IMR-90 (cell line): Measurements from ENCODE around the gene ANKMY1. TPM values are rescaled to one million over a fixed set of nuclear protein-coding genes. Genes with fewer than 3 reads are reported as not detected.

Source experiments
- ATAC-seq: fragments of 200-7000 bp; cut with Tn5 transposase; 2 replicates; pipeline ENCODE4 v1.9.1; 2020; ENCODE audit warnings: low read depth, mild to moderate bottlenecking, moderate library complexity
- BruUV-seq: library from RNA; stranded (reverse); fragments of 400-500 nt; replicated peaks from 2 replicates; lab custom pipeline; 2021; lab: Mats Ljungman, UMichigan
- CTCF ChIA-PET: fragments of 300-600 bp; formaldehyde crosslinking; extraction: SDS; loops from one replicate; lab custom pipeline; 2021; ENCODE audit warnings: antibody characterized with exemption; lab: Yijun Ruan, JAX
- POLR2A ChIA-PET: fragments of 300-600 bp; sonication (Branson Sonifier 250); formaldehyde crosslinking; loops from one replicate; lab custom pipeline; 2022; ENCODE audit warnings: antibody characterized with exemption; ENCODE audit not compliant: unreplicated experiment; lab: Charles Lee
- DNase-seq: peaks from one replicate; pipeline ENCODE4 v3.0.0; 2013
- H2AFZ ChIP-seq: replicated peaks from 2 replicates; pipeline ENCODE3; 2013; ENCODE audit warnings: low read length, mild to moderate bottlenecking; ENCODE audit not compliant: poor library complexity
- H2AK5ac ChIP-seq: 2 replicates; pipeline ENCODE4 v1.6.1; 2013; ENCODE audit warnings: low read depth, low read length, inconsistent platforms
- H2AK9ac ChIP-seq: replicated peaks from 2 replicates; pipeline ENCODE3; 2013; ENCODE audit warnings: mild to moderate bottlenecking, low read depth, low read length, moderate library complexity; ENCODE audit not compliant: poor library complexity
- H2BK120ac ChIP-seq: 2 replicates; pipeline ENCODE4 v1.6.1; 2013; ENCODE audit warnings: low read depth, low read length, inconsistent platforms
- H2BK15ac ChIP-seq: 3 replicates; pipeline ENCODE4 v1.6.1; 2013; ENCODE audit warnings: low read depth, low read length, inconsistent platforms
- H2BK20ac ChIP-seq: 2 replicates; pipeline ENCODE4 v1.6.1; 2013; ENCODE audit warnings: low read depth, mild to moderate bottlenecking, inconsistent platforms, low read length, moderate library complexity
- H2BK5ac ChIP-seq: 2 replicates; pipeline ENCODE4 v1.6.1; 2013; ENCODE audit warnings: mild to moderate bottlenecking, low read depth, low read length, inconsistent platforms; ENCODE audit not compliant: poor library complexity, severe bottlenecking
- H3K14ac ChIP-seq: replicated peaks from 2 replicates; pipeline ENCODE4 v1.6.1; 2013; ENCODE audit warnings: low read depth, low read length, inconsistent platforms
- H3K18ac ChIP-seq: 2 replicates; pipeline ENCODE4 v1.6.1; 2013; ENCODE audit warnings: low read depth, low read length, control low read depth
- H3K23ac ChIP-seq: 2 replicates; pipeline ENCODE4 v1.6.1; 2013; ENCODE audit warnings: low read depth, low read length, inconsistent platforms
- H3K27ac ChIP-seq: 2 replicates; pipeline ENCODE4 v1.5.1; 2013; ENCODE audit warnings: mild to moderate bottlenecking, control low read depth, low read length; ENCODE audit not compliant: insufficient read depth
- H3K27me3 ChIP-seq: 2 replicates; pipeline ENCODE4 v1.6.1; 2013; ENCODE audit warnings: low read length; ENCODE audit not compliant: control insufficient read depth, insufficient read depth
- H3K36me3 ChIP-seq: 2 replicates; pipeline ENCODE4 v1.6.1; 2013; ENCODE audit warnings: low read length, mixed read lengths; ENCODE audit not compliant: control insufficient read depth, insufficient read depth
- H3K4ac ChIP-seq: 2 replicates; pipeline ENCODE4 v1.6.1; 2013; ENCODE audit warnings: low read depth, low read length, inconsistent platforms
- H3K4me1 ChIP-seq: 2 replicates; pipeline ENCODE4 v1.6.1; 2013; ENCODE audit warnings: low read length, mixed read lengths; ENCODE audit not compliant: control insufficient read depth, insufficient read depth
- H3K4me2 ChIP-seq: 2 replicates; pipeline ENCODE4 v1.6.1; 2013; ENCODE audit warnings: low read depth, mild to moderate bottlenecking, control low read depth, low read length, moderate library complexity
- H3K4me3 ChIP-seq: 2 replicates; pipeline ENCODE4 v1.5.1; 2013; ENCODE audit warnings: low read depth, mild to moderate bottlenecking, control low read depth, low read length, moderate library complexity; ENCODE audit not compliant: insufficient read depth
- H3K56ac ChIP-seq: 2 replicates; pipeline ENCODE4 v1.6.1; 2013; ENCODE audit warnings: low read length, inconsistent platforms; ENCODE audit not compliant: insufficient read depth; ENCODE audit errors: extremely low read depth
- H3K79me1 ChIP-seq, 2 experiments: 2 replicates each; pipeline ENCODE4 v1.6.1; 2013; ENCODE audit warnings: low read length in 2 of 2, inconsistent platforms in 1 of 2, low read depth in 1 of 2
- H3K9ac ChIP-seq: 2 replicates; pipeline ENCODE4 v1.6.1; 2013; ENCODE audit warnings: low read depth, low read length, control low read depth
- H3K9me1 ChIP-seq: 2 replicates; pipeline ENCODE4 v1.6.1; 2013; ENCODE audit warnings: low read length, inconsistent platforms; ENCODE audit not compliant: insufficient read depth
- H3K9me3 ChIP-seq: 2 replicates; pipeline ENCODE4 v1.6.1; 2013; ENCODE audit warnings: low read length; ENCODE audit not compliant: control insufficient read depth, insufficient read depth
- H4K20me1 ChIP-seq: 2 replicates; pipeline ENCODE4 v1.6.1; 2013; ENCODE audit warnings: low read length, inconsistent platforms; ENCODE audit not compliant: insufficient read depth
- H4K5ac ChIP-seq: 2 replicates; pipeline ENCODE4 v1.6.1; 2013; ENCODE audit warnings: mild to moderate bottlenecking, low read depth, low read length, control low read depth
- H4K8ac ChIP-seq, 2 experiments: 2 replicates each; pipeline ENCODE4 v1.6.1; 2013; ENCODE audit warnings: low read depth in 2 of 2, low read length in 2 of 2, control low read depth in 1 of 2, inconsistent platforms in 1 of 2
- H4K91ac ChIP-seq: 2 replicates; pipeline ENCODE4 v1.6.1; 2013; ENCODE audit warnings: low read depth, low read length, inconsistent platforms; ENCODE audit not compliant: insufficient read depth
- FOS ChIP-seq: fragments of 150-350 bp; IDR thresholded peaks from 2 replicates; pipeline ENCODE4 v1.6.1; 2016; ENCODE audit warnings: low read depth, low read length
- MAFK ChIP-seq: IDR thresholded peaks from 2 replicates; pipeline ENCODE4 v1.6.1; 2012; ENCODE audit warnings: low read depth, low read length, improper control_type of control experiment
- MXI1 ChIP-seq: IDR thresholded peaks from 2 replicates; pipeline ENCODE4 v1.6.1; 2012; ENCODE audit warnings: low read depth, mild to moderate bottlenecking, low read length, moderate library complexity, borderline replicate concordance
- NFE2L2 ChIP-seq: fragments of 150-350 bp; IDR thresholded peaks from 2 replicates; pipeline ENCODE4 v1.6.1; 2016; ENCODE audit warnings: low read depth, mild to moderate bottlenecking, low read length
- POLR2A ChIP-seq: IDR thresholded peaks from 2 replicates; pipeline ENCODE4 v1.6.1; 2012; ENCODE audit warnings: mild to moderate bottlenecking, low read depth, low read length
- RAD21 ChIP-seq: IDR thresholded peaks from 2 replicates; pipeline ENCODE4 v1.6.1; 2012; ENCODE audit warnings: low read length, improper control_type of control experiment
- RCOR1 ChIP-seq: IDR thresholded peaks from 2 replicates; pipeline ENCODE4 v1.6.1; 2012; ENCODE audit warnings: mild to moderate bottlenecking, low read length, improper control_type of control experiment; ENCODE audit not compliant: insufficient replicate concordance
- SMC3 ChIP-seq: fragments of 150-350 bp; IDR thresholded peaks from 2 replicates; pipeline ENCODE4 v1.6.1; 2016; ENCODE audit warnings: low read depth, mild to moderate bottlenecking, antibody characterized with exemption, low read length, moderate library complexity
- USF2 ChIP-seq: fragments of 150-350 bp; IDR thresholded peaks from 2 replicates; pipeline ENCODE4 v1.6.1; 2017; ENCODE audit warnings: mild to moderate bottlenecking, antibody characterized with exemption, low read length, low read depth
- WGBS, 2 experiments: methylation state at CpG; one replicate each; pipeline versions ENCODE4 v1.1.5 to v1.1.7; 2013; ENCODE audit warnings: missing lambda C conversion rate in 2 of 2; ENCODE audit not compliant: insufficient read length in 1 of 2; ENCODE audit errors: extremely low coverage in 2 of 2; 5-methylcytosine and 5-hydroxymethylcytosine counted together
- dilution Hi-C: fragments of 300-500 bp; cut with HindIII; formaldehyde crosslinking; loops from one replicate; pipeline ENCODE4 v1.14.3; 2018; ENCODE audit warnings: low sequenced_read_pairs; ENCODE audit not compliant: unreplicated experiment
- in situ Hi-C: fragments of 300-500 bp; cut with MboI; formaldehyde crosslinking; loops from 3 replicates; pipeline ENCODE4 v1.14.3; 2019; ENCODE audit warnings: low sequenced_read_pairs, inconsistent platforms, mixed read lengths
- intact Hi-C: fragments of 100-400 bp; cut with micrococcal nuclease; formaldehyde crosslinking; loops from 2 replicates; pipeline ENCODE4 v1.10.0; 2022
- polyA plus RNA-seq, 3 experiments: library from polyadenylated mRNA; depleted of rRNA; stranded (reverse); fragments of >200 nt; gene quantifications; 2 replicates each; pipeline ENCODE4 v1.2.3, GENCODE V29; 2012; ENCODE audit warnings: low replicate concordance in 1 of 3
- total RNA-seq: library from RNA; depleted of rRNA; stranded (reverse); fragments of >200 nt; gene quantifications from 2 replicates; pipeline ENCODE4 v1.2.3, GENCODE V29; 2012

ANKMY1 gene
- total and polyA plus RNA-seq, 2 of the 4 experiments (the other 2 are of a cell fraction) = 2.9 to 5.5 TPM

DNA sequence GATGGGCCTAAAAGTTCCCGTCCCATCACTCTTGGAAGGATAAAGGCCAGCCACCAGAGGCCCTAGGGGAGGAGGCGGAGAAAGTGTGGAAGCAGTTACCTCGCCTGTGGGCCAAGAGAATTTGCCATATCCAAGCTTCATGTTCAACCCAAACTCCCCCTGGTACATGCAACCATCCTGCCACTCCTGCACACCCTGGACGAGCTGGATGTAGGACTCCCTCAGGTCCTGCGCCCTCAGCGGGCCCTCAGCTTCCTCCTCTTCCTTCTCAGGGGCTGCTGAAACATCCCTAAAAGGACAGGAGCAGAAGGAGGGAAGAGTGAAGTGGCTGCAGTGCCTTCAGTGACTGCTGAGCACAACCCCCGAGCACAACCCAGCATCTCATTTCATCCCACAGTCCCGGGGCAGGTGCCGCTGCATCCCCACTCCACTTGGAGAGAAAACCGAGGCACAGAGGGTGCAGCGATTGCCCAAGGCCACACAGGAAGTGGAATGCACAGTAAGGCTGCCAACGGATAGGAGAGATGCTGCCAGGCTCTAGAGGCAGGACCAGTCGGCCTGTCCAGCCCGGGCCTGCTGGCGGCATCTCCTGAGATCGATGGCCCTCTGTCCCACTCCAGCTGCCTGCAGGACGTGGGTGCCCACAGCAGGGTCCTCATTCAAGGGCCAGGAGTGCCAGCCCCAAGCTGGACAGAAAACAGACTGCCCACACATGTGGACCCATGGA is 2.9 kb downstream of the ANKMY1 start:
- no peak overlapping the region for H4K91ac ChIP-seq
- H4K5ac ChIP-seq = no peak overlapping the region
- H3K4ac ChIP-seq = no peak overlapping the region
- H3K9me1 ChIP-seq = peaks cover 26% of the 10 kb centered on the region
- 95% methylated on average over 8 of the region's 17 CpGs; no CpG with 5 or more reads in 1 of the 2 experiments for WGBS, 2 experiments
- BruUV-seq = no TSS peak
- H3K9me3 ChIP-seq = no peaks in the 10 kb centered on the region
- H3K27ac ChIP-seq = no peak overlapping the region
- H3K4me3 ChIP-seq = no peak overlapping the region
- H3K36me3 ChIP-seq = peaks cover 12% of the 10 kb centered on the region
- H3K18ac ChIP-seq = no peak overlapping the region
- H3K27me3 ChIP-seq = no peaks in the 10 kb centered on the region
- H2AK5ac ChIP-seq = no peak overlapping the region
- no peak overlapping the region for H2AK9ac ChIP-seq
- DNase-seq = no peak
- H4K8ac ChIP-seq = no peak overlapping the region
- no peak overlapping the region for H2BK15ac ChIP-seq
- CTCF ChIA-PET = no interaction called here
- no peak for TF ChIP-seq FOS
- TF ChIP-seq RAD21 = no peak
- no peak for TF ChIP-seq RCOR1
- TF ChIP-seq MAFK = no peak
- TF ChIP-seq USF2 = no peak
- TF ChIP-seq POLR2A = no peak
- TF ChIP-seq MXI1 = no peak
- TF ChIP-seq SMC3 = no peak
- no peak for TF ChIP-seq NFE2L2
- H2BK120ac ChIP-seq = no peak overlapping the region
- no peak overlapping the region for H3K14ac ChIP-seq
- H3K79me1 ChIP-seq = peaks cover 29 to 56% of the 10 kb centered on the region in 2 experiments
- peaks cover 25% of the 10 kb centered on the region for H4K20me1 ChIP-seq
- no peak overlapping the region for H3K23ac ChIP-seq
- in situ Hi-C loops (no loop called here), dilution Hi-C loops (no loop called here), intact Hi-C loops (no loop called here)
- no peak overlapping the region for H3K4me2 ChIP-seq
- no peak overlapping the region for H3K56ac ChIP-seq
- no peak overlapping the region for H2BK20ac ChIP-seq
- peaks cover 5% of the 10 kb centered on the region for H3K4me1 ChIP-seq
- ATAC-seq = no peak
- H2BK5ac ChIP-seq = no peak overlapping the region
- no peak overlapping the region for H2AFZ ChIP-seq
- POLR2A ChIA-PET = interaction anchor here (0.7 kb wide), 1 partner anchor 503 kb away, joined by 3 read pairs; no protein-coding TSS in a partner anchor
- no peak overlapping the region for H3K9ac ChIP-seq
